GM21825 (cell line): ENCODE results near the gene EXOG.

Source experiments
- ATAC-seq: cut with Tn5 transposase; IDR thresholded peaks from one replicate; pipeline ENCODE4 v1.9.1; 2021; ENCODE audit warnings: mild to moderate bottlenecking, moderate library complexity; ENCODE audit not compliant: unreplicated experiment

Gene EXOG

GRCh38 chr3:38472342-38472741, 23.8 kb upstream of the EXOG start:
- no peak for ATAC-seq

DNA sequence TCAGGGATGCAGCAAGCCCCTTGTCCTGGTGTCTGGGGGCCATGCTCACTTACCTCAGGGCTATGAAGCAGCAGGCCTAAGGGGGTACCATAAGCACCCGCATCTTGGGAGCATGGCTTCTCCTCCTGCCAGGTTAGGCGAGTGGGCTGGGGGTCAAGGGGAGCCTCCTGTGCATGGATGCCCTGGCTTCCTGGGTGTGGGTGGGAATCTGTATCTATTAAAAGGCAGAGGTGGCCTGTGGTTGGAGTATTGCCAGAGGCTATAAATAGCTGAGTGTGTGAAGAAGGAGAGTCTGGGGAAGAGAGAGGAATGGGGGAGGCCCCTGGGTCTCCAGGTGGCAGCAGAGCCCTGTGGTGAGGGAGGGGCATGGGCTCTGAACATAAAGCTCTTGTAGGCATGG, 22.9 kb upstream of the EXOG start:
- no peak for ATAC-seq

DNA sequence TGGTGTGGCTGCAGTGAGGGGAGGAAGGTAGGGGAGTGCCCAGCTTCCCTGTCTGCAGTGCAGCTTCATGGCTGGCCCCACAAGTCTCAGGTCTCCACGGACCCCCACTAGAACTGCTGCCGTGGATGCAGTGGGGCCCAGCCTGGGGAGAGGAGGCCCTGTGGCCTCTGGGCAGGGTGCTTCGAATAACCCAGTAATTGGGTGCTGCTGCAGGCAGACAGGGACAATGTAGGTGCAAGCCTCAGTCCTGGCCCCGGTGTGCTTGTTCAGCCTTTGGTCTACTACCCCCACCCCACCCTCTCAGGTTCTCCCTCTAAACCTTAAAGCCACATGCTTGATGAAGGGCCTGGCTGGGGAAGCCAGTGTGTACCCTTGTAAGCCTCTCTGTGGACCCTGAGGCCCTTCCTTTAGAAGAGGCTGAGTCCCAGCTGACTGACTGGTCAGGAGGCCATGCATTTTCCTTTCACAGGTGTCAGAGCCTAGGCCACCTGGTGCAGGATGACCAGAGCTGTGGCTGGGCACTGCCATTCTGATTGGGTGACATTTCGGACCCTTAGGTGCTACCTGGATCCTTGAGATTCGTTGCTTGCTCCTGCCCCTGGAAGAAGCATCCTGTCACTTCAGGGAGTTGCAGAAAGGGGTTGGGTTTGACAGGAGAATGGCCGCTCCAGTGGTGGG, 21.1 kb upstream of the EXOG start:
- ATAC-seq: no peak

DNA sequence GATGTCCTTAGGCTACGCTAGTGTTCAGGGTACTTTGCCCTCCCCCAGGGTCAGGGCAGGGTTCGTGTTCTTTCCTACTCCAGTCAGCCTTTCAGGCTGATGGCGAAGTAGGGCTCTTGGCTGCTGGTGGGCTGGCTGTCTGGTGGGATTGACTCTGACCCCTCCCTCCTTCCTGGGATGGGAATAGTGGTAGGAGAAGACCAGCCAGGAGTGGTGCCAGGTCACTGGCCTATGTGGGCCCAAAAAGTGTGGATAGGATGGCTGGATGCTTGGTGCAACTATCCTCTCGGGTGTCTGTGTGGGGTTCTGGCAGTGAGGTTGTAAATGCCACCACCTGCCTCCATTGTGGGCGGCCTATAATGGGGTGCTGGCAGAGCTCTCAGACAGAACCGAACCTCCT, 20.4 kb upstream of the EXOG start:
- no peak for ATAC-seq

- ATAC-seq: no peak
Observed at GRCh38 chr3:38476157-38476756, 19.9 kb upstream of the EXOG start.

- ATAC-seq: no peak
Observed at GRCh38 chr3:38477057-38477820, 18.9 kb upstream of the EXOG start.

DNA sequence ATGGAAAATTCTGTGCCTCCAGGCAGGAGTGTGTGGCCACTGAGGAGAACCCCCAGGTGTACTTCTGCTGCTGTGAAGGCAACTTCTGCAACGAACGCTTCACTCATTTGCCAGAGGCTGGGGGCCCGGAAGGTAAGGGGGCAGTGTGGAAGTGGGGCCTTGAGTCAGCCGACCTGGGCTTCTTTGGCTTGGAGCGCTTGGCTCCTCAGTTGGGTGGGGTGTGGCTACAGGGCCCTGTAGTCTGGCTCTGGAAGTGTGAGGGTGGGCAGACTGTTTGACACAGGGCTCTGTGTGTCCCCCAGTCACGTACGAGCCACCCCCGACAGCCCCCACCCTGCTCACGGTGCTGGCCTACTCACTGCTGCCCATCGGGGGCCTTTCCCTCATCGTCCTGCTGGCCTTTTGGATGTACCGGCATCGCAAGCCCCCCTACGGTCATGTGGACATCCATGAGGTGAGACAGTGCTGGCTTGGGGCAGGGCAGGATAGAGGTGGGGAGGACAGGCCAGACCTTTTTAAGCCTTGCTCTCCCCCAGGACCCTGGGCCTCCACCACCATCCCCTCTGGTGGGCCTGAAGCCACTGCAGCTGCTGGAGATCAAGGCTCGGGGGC, 18.2 kb upstream of the EXOG start:
- no peak for ATAC-seq

DNA sequence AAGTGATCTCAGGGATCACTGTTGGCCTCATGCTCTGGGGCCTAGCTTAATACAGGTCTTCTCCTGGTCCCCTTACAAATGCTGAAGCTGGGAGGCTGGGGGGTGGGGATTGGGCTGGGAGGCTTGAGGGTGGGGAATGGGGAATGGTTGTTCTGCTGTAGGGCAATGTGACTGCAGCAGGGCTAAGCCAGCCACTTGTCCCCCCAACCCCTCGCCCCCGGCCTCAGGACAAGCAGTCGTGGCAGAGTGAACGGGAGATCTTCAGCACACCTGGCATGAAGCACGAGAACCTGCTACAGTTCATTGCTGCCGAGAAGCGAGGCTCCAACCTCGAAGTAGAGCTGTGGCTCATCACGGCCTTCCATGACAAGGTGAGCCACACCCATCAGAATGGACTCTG, 17.2 kb upstream of the EXOG start:
- ATAC-seq: no peak

- no peak for ATAC-seq
Observed at GRCh38 chr3:38479431-38480092, 16.6 kb upstream of the EXOG start.

DNA sequence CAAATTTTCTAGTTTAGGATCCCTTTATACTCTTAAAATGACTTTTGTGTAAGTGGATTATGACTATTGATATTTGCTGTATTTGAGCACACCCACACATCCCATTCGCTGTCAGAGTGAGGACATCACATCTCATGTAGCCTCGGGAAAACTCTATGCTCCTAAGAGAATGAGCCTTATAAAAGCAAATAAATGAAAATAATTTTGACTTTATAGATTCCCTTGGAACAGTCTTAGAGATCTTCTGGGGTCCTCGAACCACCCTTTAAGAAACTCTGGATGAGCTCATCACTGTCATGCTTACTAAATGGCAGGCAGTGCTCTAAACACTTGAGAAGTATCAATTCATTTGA, 16.1 kb upstream of the EXOG start:
- no peak for ATAC-seq

DNA sequence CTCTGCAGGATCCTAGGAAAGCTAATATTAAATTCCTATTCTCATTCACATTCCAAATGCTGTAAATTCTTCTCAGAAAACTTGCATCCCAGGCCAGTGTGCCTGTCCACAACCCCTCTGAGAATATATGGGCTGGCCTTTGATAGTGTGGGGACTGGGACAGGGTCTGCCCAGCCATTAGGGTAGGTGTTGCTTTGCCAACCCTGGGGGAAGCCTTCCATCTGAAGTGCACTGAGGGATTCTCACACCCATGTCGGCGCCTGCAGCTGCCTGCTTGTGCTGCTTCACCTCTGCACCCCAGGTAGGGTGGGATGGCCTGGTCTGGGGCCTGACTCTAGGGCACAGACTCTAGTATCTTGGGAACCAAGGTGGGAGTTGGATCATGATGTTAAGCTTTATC, 15.2 kb upstream of the EXOG start:
- ATAC-seq: no peak

DNA sequence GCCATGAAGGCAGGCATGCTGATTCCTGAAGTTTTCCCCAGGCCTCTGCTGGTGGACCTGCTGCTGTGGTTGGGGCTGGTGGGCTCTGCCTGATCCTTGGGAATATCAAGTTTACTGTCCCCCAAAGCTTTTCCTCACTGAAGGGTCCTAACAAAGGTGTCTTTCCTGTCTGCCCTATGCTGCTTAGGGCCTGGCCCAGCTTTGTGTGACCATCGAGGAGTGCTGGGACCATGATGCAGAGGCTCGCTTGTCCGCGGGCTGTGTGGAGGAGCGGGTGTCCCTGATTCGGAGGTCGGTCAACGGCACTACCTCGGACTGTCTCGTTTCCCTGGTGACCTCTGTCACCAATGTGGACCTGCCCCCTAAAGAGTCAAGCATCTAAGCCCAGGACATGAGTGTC, 13.2 kb upstream of the EXOG start:
- no peak for ATAC-seq

GRCh38 chr3:38487323-38487722, 8.8 kb upstream of the EXOG start:
- ATAC-seq: peak; percentile 94

DNA sequence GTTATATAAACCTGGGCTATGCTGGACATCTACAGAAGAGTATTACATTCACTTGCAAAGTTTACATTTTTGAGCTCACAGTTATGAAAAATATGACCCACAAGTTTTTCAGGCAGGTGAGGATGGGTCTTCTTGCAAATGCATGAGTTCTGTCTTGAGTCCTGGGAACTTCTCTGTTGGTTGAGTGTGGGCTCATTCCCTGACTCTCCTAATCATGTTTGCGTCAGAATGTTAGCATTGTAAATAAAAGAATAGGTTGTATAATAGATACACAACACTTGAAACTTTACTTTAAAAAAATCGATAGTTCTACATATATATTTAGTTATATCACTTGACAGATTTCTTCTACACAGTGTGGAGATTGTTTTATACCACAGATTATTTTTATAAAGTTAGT, 7.2 kb upstream of the EXOG start:
- no peak for ATAC-seq

DNA sequence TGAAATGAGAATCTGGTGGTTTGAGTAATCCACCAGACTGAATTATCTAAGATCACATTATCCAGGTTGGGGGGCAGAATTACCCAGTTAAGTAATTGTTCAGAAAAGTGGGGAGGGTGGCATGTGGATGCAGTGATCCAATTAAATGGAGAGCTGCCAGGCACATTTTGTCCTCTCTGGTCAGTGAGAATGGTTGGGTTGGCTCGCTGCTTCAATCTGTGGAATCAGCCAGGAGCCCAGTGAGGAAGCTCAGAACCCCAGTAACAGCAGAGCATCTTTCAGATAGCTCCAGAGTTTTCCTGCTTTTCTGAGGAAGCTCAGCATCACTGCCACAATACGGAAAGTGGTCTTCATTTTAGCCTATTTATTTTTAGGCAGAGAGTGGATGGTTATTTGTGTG, 6.4 kb upstream of the EXOG start:
- ATAC-seq: no peak

DNA sequence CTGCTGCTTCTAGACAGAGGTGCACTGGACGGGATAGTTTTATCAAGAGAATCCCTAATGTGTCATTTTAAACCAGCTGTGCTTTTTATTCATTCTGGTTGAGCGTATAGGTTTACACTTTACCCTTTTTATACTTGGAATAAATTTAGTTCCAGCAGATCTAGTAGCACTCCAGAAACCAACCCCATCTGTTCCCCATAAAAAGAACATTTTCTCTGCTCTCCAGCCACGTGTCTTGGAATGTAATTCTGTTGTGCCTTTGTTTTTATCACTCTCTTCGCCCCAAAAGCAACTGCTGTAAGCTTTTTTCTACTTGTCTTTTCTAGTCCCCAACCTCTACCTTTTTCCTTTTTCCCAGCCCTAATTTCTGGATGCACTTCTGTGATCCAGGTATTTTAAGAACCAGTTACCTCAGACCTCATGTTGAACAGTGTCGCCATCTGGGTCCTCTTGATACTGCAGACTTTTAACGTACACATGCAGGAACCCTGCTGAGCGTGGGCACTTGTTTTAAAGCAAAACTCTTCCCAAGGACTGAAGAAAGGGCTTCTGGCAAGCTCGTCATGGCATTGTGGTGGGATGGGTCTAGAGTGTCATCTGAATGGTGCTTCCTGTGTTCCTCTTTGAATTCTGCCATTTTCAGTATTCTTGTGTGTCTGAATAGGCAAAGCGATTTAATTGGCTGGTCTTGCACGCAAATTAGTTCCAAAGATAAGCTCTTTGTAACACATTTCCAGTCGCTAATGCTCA, 5.7 kb upstream of the EXOG start:
- no peak for ATAC-seq

DNA sequence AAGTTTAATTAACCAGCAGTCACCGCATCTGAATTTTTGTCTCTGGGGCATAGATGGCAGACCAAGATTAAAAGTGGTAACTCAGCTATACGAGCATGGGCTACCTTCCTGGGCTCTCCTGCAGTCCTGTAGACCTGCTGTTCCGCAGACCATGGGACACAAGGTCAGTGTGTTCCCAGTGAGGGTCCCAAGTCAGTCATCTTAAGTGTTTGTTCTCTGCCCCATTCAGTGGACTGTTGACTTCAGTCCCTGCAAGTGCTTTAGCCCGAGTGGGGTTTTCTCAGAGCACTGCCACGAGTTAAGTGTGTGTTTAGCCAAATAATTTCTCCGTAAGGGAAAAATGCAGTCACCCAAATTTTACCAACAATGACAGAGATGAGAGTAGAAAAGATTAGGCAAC, 4.9 kb upstream of the EXOG start:
- no peak for ATAC-seq

DNA sequence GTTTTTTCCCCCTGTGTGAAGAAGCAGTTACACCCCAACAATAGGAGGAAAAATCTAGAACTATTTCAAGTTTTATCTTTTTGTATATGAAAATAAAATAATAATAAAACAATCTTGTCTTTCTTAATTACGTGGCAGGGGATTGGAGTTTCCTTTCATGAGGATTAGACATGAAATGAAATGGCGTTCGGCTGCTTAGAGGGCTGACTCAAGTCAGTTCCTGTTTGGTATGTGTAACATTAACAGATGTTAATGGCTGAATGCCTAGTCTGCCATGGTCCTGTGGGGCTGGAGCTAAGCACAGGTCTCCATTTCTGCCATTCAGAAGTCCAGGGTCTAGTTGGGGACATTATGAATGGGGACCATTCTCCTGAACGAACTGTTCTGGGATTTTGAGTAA, 3.1 kb upstream of the EXOG start:
- ATAC-seq: no peak

GRCh38 chr3:38497031-38497430, 891 bp downstream of the EXOG start:
- no peak for ATAC-seq

DNA sequence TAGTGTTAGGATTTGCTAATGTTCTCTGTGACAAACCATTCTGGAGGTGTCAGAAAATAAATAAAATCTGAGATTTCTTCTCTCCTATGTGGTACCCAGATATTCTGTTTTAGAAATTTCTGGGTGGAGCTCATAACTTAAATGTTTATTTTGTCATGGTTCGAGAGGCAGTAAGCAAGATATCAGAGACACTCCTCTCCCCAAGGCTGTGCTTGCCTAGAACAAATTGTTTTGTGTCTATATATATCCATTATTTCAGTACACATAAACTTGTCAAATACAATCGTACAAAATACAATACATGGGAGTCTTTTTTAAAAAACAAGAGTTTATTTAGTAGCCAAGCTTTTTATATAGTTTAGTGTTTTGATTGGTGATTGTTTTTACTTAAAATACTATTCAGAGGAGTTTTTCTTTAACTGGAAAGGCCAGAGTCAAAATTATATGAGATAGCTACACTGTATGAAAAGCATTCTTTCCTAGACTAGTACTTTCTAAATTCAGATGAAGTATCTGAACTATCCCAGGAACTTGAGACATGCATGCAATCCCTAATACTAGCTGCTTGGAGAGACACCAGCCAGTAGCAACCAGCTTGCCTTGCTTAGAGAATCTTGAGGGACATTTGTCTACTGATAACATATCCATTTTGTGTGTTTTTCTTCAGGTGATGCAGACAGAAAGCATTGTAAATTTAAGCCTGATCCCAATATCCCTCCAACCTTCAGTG, 4.7 kb downstream of the EXOG start:
- ATAC-seq: no peak
